GM19324 (cell line): ENCODE measurements around the gene BNC2.

ENCODE experiments used
- ATAC-seq: cut with Tn5 transposase; IDR thresholded peaks from one replicate; pipeline ENCODE4 v1.9.1; 2021; ENCODE audit warnings: mild to moderate bottlenecking, moderate library complexity; ENCODE audit not compliant: unreplicated experiment, low FRiP score

The BNC2 gene

GRCh38 chr9:16871336-16872151, 1.1 kb upstream of the BNC2 start:
- no peak for ATAC-seq

GRCh38 chr9:16869882-16870595, 431 bp downstream of the BNC2 start:
- ATAC-seq: no peak

GRCh38 chr9:16869131-16869881, 1.2 kb downstream of the BNC2 start:
- ATAC-seq: no peak

- ATAC-seq: no peak
Observed at GRCh38 chr9:16868701-16869100, 1.8 kb downstream of the BNC2 start.

- ATAC-seq: no peak
Observed at GRCh38 chr9:16867576-16868311, 2.7 kb downstream of the BNC2 start.

- no peak for ATAC-seq
Observed at GRCh38 chr9:16866587-16866986, 3.9 kb downstream of the BNC2 start.

- no peak for ATAC-seq
Observed at GRCh38 chr9:16864649-16865434, 5.6 kb downstream of the BNC2 start.

GRCh38 chr9:16848179-16848578, 22.3 kb downstream of the BNC2 start:
- no peak for ATAC-seq

GRCh38 chr9:16846986-16847385, 23.5 kb downstream of the BNC2 start:
- no peak for ATAC-seq

GRCh38 chr9:16846367-16846766, 24.1 kb downstream of the BNC2 start:
- no peak for ATAC-seq

GRCh38 chr9:16834817-16835216, 35.7 kb downstream of the BNC2 start:
- ATAC-seq: no peak

- no peak for ATAC-seq
Observed at GRCh38 chr9:16833296-16833835, 37.1 kb downstream of the BNC2 start.

- no peak for ATAC-seq
Observed at GRCh38 chr9:16832101-16832500, 38.4 kb downstream of the BNC2 start.

GRCh38 chr9:16830806-16831205, 39.7 kb downstream of the BNC2 start:
- ATAC-seq: no peak

- no peak for ATAC-seq
Observed at GRCh38 chr9:16828340-16829281, 41.9 kb downstream of the BNC2 start.

- no peak for ATAC-seq
Observed at GRCh38 chr9:16825971-16826625, 44.4 kb downstream of the BNC2 start.

GRCh38 chr9:16825331-16825725, 45.1 kb downstream of the BNC2 start:
- no peak for ATAC-seq
